H1 (cell line): ENCODE measurements around the gene IFT43. TPM values are rescaled to one million over a fixed set of nuclear protein-coding genes. Genes with fewer than 3 reads are reported as not detected.

Experiments used
- CTCF ChIA-PET: fragments of 300-600 bp; sonication (Branson Sonifier 250); formaldehyde crosslinking; loops from one replicate; lab custom pipeline; 2021; ENCODE audit not compliant: partially characterized antibody; lab: Charles Lee
- POLR2A ChIA-PET: fragments of 300-600 bp; sonication (Branson Sonifier 250); formaldehyde crosslinking; loops from one replicate; lab custom pipeline; 2021; ENCODE audit warnings: inconsistent platforms; ENCODE audit not compliant: partially characterized antibody; lab: Charles Lee
- DNase-seq, 2 experiments: peaks; one replicate each; pipeline versions ENCODE4 v3.0.0 to v3.0.0-alpha.2; 2010 to 2022; ENCODE audit warnings: low spot score in 2 of 2, low read depth in 1 of 2, mixed read lengths in 1 of 2
- FAIRE-seq: peaks from 2 replicates; lab custom pipeline; 2011; peaks lifted over from hg19 to GRCh38; lab: Jason Lieb, UNC
- H2AFZ ChIP-seq: 2 replicates; pipeline ENCODE4 v1.8.1; 2012; ENCODE audit warnings: low read length, inconsistent platforms
- H2AK5ac ChIP-seq: 2 replicates; pipeline ENCODE4 v1.6.1; 2013; ENCODE audit warnings: low read depth, low read length
- H2BK120ac ChIP-seq: replicated peaks from 2 replicates; pipeline ENCODE3; 2013; ENCODE audit warnings: low read depth, low read length, inconsistent platforms
- H2BK12ac ChIP-seq: 2 replicates; pipeline ENCODE4 v1.6.1; 2013; ENCODE audit warnings: low read depth, low read length
- H2BK15ac ChIP-seq: 2 replicates; pipeline ENCODE4 v1.6.1; 2013; ENCODE audit warnings: low read length
- H2BK20ac ChIP-seq: 2 replicates; pipeline ENCODE4 v1.6.1; 2013; ENCODE audit warnings: low read length
- H2BK5ac ChIP-seq: 2 replicates; pipeline ENCODE4 v1.6.1; 2013; ENCODE audit warnings: low read depth, low read length
- H3K14ac ChIP-seq: 2 replicates; pipeline ENCODE4 v1.6.1; 2013; ENCODE audit warnings: inconsistent platforms; ENCODE audit not compliant: insufficient read length
- H3K18ac ChIP-seq: 2 replicates; pipeline ENCODE4 v1.6.1; 2013; ENCODE audit warnings: low read length; ENCODE audit errors: extremely low read depth
- H3K23ac ChIP-seq: 2 replicates; pipeline ENCODE4 v1.6.1; 2013; ENCODE audit warnings: inconsistent platforms; ENCODE audit not compliant: insufficient read length
- H3K23me2 ChIP-seq: 2 replicates; pipeline ENCODE4 v1.6.1; 2013; ENCODE audit warnings: low read depth, low read length
- H3K27ac ChIP-seq: 2 replicates; pipeline ENCODE4 v1.6.1; 2011; ENCODE audit warnings: low read depth, low read length, inconsistent platforms
- H3K27me3 ChIP-seq, 4 experiments: replicated peaks in 1 of 4; 1 replicate in 1 of 4; 2 replicates in 3 of 4; pipeline versions ENCODE4 v1.6.1 to v1.8.1; 2011 to 2013; ENCODE audit warnings: low read length in 3 of 4, mild to moderate bottlenecking in 3 of 4, inconsistent platforms in 2 of 4, mixed read lengths in 2 of 4, moderate library complexity in 1 of 4; ENCODE audit not compliant: control insufficient read depth in 3 of 4, insufficient read depth in 3 of 4; ENCODE audit errors: extremely low read depth in 1 of 4
- H3K36me3 ChIP-seq, 4 experiments: 2 replicates each; pipeline versions ENCODE4 v1.6.1 to v1.8.1; 2011 to 2013; ENCODE audit warnings: mild to moderate bottlenecking in 4 of 4, low read length in 3 of 4, moderate library complexity in 2 of 4, control low read depth in 1 of 4, inconsistent platforms in 1 of 4; ENCODE audit not compliant: insufficient read depth in 4 of 4, control insufficient read depth in 2 of 4
- H3K4ac ChIP-seq: replicated peaks from 2 replicates; pipeline ENCODE3; 2013; ENCODE audit warnings: low read length, low read depth, mixed read lengths, inconsistent platforms; ENCODE audit not compliant: insufficient read length
- H3K4me1 ChIP-seq, 4 experiments: replicated peaks in 1 of 4; 1 replicate in 1 of 4; 2 replicates in 3 of 4; pipeline versions ENCODE4 v1.6.1 to v1.8.1; 2011 to 2013; ENCODE audit warnings: low read length in 3 of 4, inconsistent platforms in 2 of 4, mixed read lengths in 1 of 4; ENCODE audit not compliant: insufficient read depth in 4 of 4, control insufficient read depth in 3 of 4
- H3K4me2 ChIP-seq, 2 experiments: 2 replicates each; pipeline versions ENCODE4 v1.6.1 to v1.8.1; 2011 to 2013; ENCODE audit warnings: low read depth in 2 of 2, low read length in 2 of 2, control low read depth in 1 of 2, inconsistent platforms in 1 of 2, mild to moderate bottlenecking in 1 of 2; ENCODE audit not compliant: insufficient read depth in 1 of 2
- H3K4me3 ChIP-seq, 4 experiments: fragments of 200-600, 300-600 bp in 1 of 4; sonication (generic), shearing (Covaris generic), sonication (Bioruptor Twin) in 1 of 4; 2 replicates each; pipeline versions ENCODE4 v1.5.1 to v1.8.1; 2011 to 2016; ENCODE audit warnings: low read length in 4 of 4, low read depth in 3 of 4, control low read depth in 2 of 4, inconsistent platforms in 2 of 4, mild to moderate bottlenecking in 2 of 4, mixed read lengths in 1 of 4, moderate library complexity in 1 of 4; ENCODE audit not compliant: insufficient read depth in 2 of 4; ENCODE audit errors: extremely low read depth in 1 of 4
- H3K56ac ChIP-seq: replicated peaks from 2 replicates; pipeline ENCODE3; 2013; ENCODE audit warnings: low read depth, mild to moderate bottlenecking, mixed read lengths, low read length, inconsistent platforms; ENCODE audit not compliant: insufficient read length
- H3K79me1 ChIP-seq: 2 replicates; pipeline ENCODE4 v1.6.1; 2013; ENCODE audit warnings: low read depth, low read length, control low read depth
- H3K79me2 ChIP-seq, 2 experiments: 2 replicates each; pipeline versions ENCODE4 v1.6.1 to v1.8.1; 2012 to 2013; ENCODE audit warnings: low read length in 2 of 2, mild to moderate bottlenecking in 2 of 2, inconsistent platforms in 1 of 2; ENCODE audit not compliant: insufficient read depth in 2 of 2, control insufficient read depth in 1 of 2
- H3K9ac ChIP-seq, 4 experiments: replicated peaks in 1 of 4; 1 replicate in 1 of 4; 2 replicates in 3 of 4; pipeline versions ENCODE4 v1.6.1 to v1.8.1; 2011 to 2013; ENCODE audit warnings: low read depth in 3 of 4, low read length in 3 of 4, control low read depth in 2 of 4, mild to moderate bottlenecking in 2 of 4, moderate library complexity in 2 of 4, inconsistent platforms in 1 of 4; ENCODE audit errors: extremely low read depth in 1 of 4
- H3K9me3 ChIP-seq, 2 experiments: 2 replicates each; pipeline versions ENCODE4 v1.6.1 to v1.8.1; 2012 to 2013; ENCODE audit warnings: mild to moderate bottlenecking in 2 of 2, moderate library complexity in 2 of 2, control low read depth in 1 of 2, inconsistent platforms in 1 of 2, low read depth in 1 of 2, low read length in 1 of 2, mixed read lengths in 1 of 2; ENCODE audit not compliant: insufficient read depth in 2 of 2
- H4K20me1 ChIP-seq, 2 experiments: replicated peaks in 1 of 2; 2 replicates each; pipeline versions ENCODE3 to v1.8.1; 2011 to 2013; ENCODE audit warnings: inconsistent platforms in 2 of 2, low read length in 2 of 2, mild to moderate bottlenecking in 1 of 2; ENCODE audit not compliant: insufficient read depth in 2 of 2, control insufficient read depth in 1 of 2
- H4K5ac ChIP-seq: 2 replicates; pipeline ENCODE4 v1.6.1; 2013; ENCODE audit warnings: low read length, low read depth, mixed read lengths, inconsistent platforms; ENCODE audit not compliant: insufficient read length
- H4K8ac ChIP-seq: 2 replicates; pipeline ENCODE4 v1.8.0; 2013; ENCODE audit warnings: mild to moderate bottlenecking, moderate library complexity, low read length, inconsistent platforms; ENCODE audit not compliant: insufficient read depth; ENCODE audit errors: extremely low read depth
- H4K91ac ChIP-seq: replicated peaks from 2 replicates; pipeline ENCODE3; 2013; ENCODE audit warnings: low read length, mixed read lengths, inconsistent platforms; ENCODE audit not compliant: insufficient read length
- BACH1 ChIP-seq: IDR thresholded peaks from 2 replicates; pipeline ENCODE4 v1.6.1; 2012; ENCODE audit warnings: low read length, improper control_type of control experiment
- CBX8 ChIP-seq: fragments of 300-800, 300-1000 bp; sonication (generic); IDR thresholded peaks from 2 replicates; pipeline ENCODE4 v1.7.1; 2016; ENCODE audit warnings: low read depth, low read length, borderline replicate concordance
- CEBPB ChIP-seq: IDR thresholded peaks from 2 replicates; pipeline ENCODE4 v1.6.1; 2012; ENCODE audit warnings: low read depth, low read length
- E2F6 ChIP-seq: IDR thresholded peaks from 2 replicates; pipeline ENCODE4 v1.6.1; 2012; ENCODE audit warnings: inconsistent platforms
- EGR1 ChIP-seq: IDR thresholded peaks from 2 replicates; pipeline ENCODE4 v1.6.1; 2011; ENCODE audit warnings: low read depth, low read length, borderline replicate concordance
- GABPA ChIP-seq: IDR thresholded peaks from 2 replicates; pipeline ENCODE4 v1.6.1; 2011; ENCODE audit warnings: mild to moderate bottlenecking, low read length, moderate library complexity, borderline replicate concordance; ENCODE audit not compliant: insufficient read depth
- KDM1A ChIP-seq: fragments of 200-600, 300-600 bp; sonication (generic); IDR thresholded peaks from 2 replicates; pipeline ENCODE4 v1.7.1; 2016; ENCODE audit warnings: mild to moderate bottlenecking, low read length, borderline replicate concordance
- MAFK ChIP-seq: IDR thresholded peaks from 2 replicates; pipeline ENCODE4 v1.6.1; 2012; ENCODE audit warnings: low read depth, mild to moderate bottlenecking, improper control_type of control experiment, low read length
- RBBP5 ChIP-seq: IDR thresholded peaks from 2 replicates; pipeline ENCODE4 v1.7.1; 2012; ENCODE audit warnings: low read depth, mild to moderate bottlenecking, inconsistent platforms, low read length, moderate library complexity, borderline replicate concordance
- SAP30 ChIP-seq: fragments of 300-600 bp; sonication (generic); IDR thresholded peaks from 2 replicates; pipeline ENCODE4 v1.7.1; 2012; ENCODE audit warnings: low read length, moderate library complexity, mild to moderate bottlenecking, inconsistent platforms; ENCODE audit not compliant: insufficient read depth, insufficient replicate concordance
- SIN3A ChIP-seq, 2 experiments: IDR thresholded peaks in 1 of 2; conservative IDR thresholded peaks in 1 of 2; 2 replicates each; pipeline ENCODE4 v1.6.1; 2011 to 2012; ENCODE audit warnings: low read length in 2 of 2, improper control_type of control experiment in 1 of 2, low read depth in 1 of 2, mild to moderate bottlenecking in 1 of 2
- SP4 ChIP-seq: IDR thresholded peaks from 2 replicates; pipeline ENCODE4 v1.6.1; 2012; ENCODE audit warnings: low read length, inconsistent platforms
- TBP ChIP-seq: IDR thresholded peaks from 2 replicates; pipeline ENCODE4 v1.6.1; 2011; ENCODE audit warnings: low read depth, low read length, improper control_type of control experiment
- YY1 ChIP-seq: IDR thresholded peaks from 2 replicates; pipeline ENCODE4 v1.6.1; 2011; ENCODE audit warnings: low read depth, mild to moderate bottlenecking, low read length
- WGBS, 2 experiments: shearing (Covaris generic) in 1 of 2; methylation state at CpG; one replicate each; pipeline versions ENCODE4 v1.1.6 to v1.1.7; 2013 to 2015; ENCODE audit warnings: low lambda C conversion rate in 2 of 2, mixed read lengths in 2 of 2, inconsistent platforms in 1 of 2, low coverage in 1 of 2, missing lambda C conversion rate in 1 of 2; ENCODE audit not compliant: insufficient replicate concordance in 2 of 2, insufficient coverage in 1 of 2, insufficient read length in 1 of 2; ENCODE audit errors: extremely low coverage in 1 of 2, missing lambda C conversion rate in 1 of 2; 5-methylcytosine and 5-hydroxymethylcytosine counted together
- polyA plus RNA-seq, 7 experiments: library from polyadenylated mRNA; depleted of rRNA in 3 of 7; stranded (reverse) in 5 of 7; unstranded in 2 of 7; fragments of >200 nt in 5 of 7; fragments of 200-250 nt in 2 of 7; gene quantifications; 1 replicate in 5 of 7; 2 replicates in 1 of 7; 4 replicates in 1 of 7; pipeline versions ENCODE4 v1.2.1 to v1.2.3, GENCODE V29; 2011 to 2013; ENCODE audit warnings: missing spikeins in 2 of 7, mixed read lengths in 2 of 7
- total RNA-seq: library from RNA; stranded (reverse); fragmentation: NEBNext Ultra II Directional; extraction: Animal tissue kit (Norgen Biotek cat#: 25700); gene quantifications from 2 replicates; pipeline ENCODE4 v1.2.1, GENCODE V29; 2021

IFT43 gene
- total and polyA plus RNA-seq, 2 of the 8 experiments (the other 6 are each of a cell fraction or from before 2014, with no cell fraction given) = 17.0 to 20.8 TPM

DNA sequence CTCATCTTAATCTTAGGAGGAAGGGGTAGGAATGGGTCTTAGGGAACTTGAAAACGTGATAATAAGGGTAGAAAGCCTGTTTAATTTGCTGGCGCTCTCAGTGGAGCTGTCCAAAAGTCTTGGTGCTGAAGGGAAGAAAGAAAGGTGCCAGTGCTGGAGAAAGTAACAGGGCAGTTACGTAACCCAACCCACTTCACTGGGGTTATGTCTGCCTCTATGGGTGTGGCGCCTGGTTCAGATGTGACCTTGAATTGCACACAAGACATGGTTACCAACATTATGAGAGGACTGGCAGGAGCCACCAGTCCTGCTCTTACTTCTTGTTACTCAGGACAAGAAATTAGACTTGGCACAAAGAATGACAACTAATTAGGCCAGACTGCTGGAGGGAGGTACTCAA is 147.5 kb downstream of the IFT43 start:
- Histone ChIP-seq H3K79me2 (no peaks in the 10 kb centered on the region), H4K20me1 (no peaks in the 10 kb centered on the region), H4K8ac (no peak overlapping the region), H4K5ac (no peak overlapping the region), H4K91ac (no peak overlapping the region), H2AK5ac (no peak overlapping the region), H3K14ac (no peak overlapping the region), H3K56ac (no peak overlapping the region), H2AFZ (no peak overlapping the region), H3K4me2 (no peak overlapping the region), H3K23me2 (no peaks in the 10 kb centered on the region; the same call in 1 of the 2 replicates), H2BK15ac (no peak overlapping the region), H2BK5ac (no peak overlapping the region), H3K23ac (no peak overlapping the region), H3K27me3 (peaks cover 2 to 35% (median 26%) of the 10 kb centered on the region in 4 experiments), H3K36me3 (no peaks in the 10 kb centered on the region), H2BK20ac (no peak overlapping the region), H3K4ac (no peak overlapping the region), H3K4me1 (peaks cover 2 to 9% (median 7%) of the 10 kb centered on the region in 4 experiments; a peak in 6 of 7 replicates), H3K18ac (no peak overlapping the region), H3K27ac (no peak overlapping the region), H3K9ac (no peak overlapping the region), H2BK12ac (no peak overlapping the region), H3K79me1 (no peaks in the 10 kb centered on the region), H3K4me3 (no peak overlapping the region), H3K9me3 (no peaks in the 10 kb centered on the region), H2BK120ac (no peak overlapping the region)
- POLR2A ChIA-PET = no interaction called here
- FAIRE-seq (peak; percentile 71), DNase-seq (no peak)
- 40% methylated on average over 4 of the region's 4 CpGs; no CpG with 5 or more reads in 1 of the 2 experiments for WGBS, 2 experiments
- CTCF ChIA-PET = interaction anchor here (1.1 to 1.5 kb wide), 2 partner anchors 10 to 13 kb away, joined by 4 read pairs; no protein-coding TSS in a partner anchor
- TF ChIP-seq SAP30 (peak; percentile 66), YY1 (no peak), E2F6 (no peak), EGR1 (no peak), GABPA (no peak), TBP (no peak), CBX8 (no peak), SP4 (no peak), MAFK (no peak), SIN3A (conservative IDR thresholded peaks at IDR 0.05 in 1 of 2, IDR thresholded peaks at IDR 0.05 in 1 of 2; ENCODE audit: low read depth in 1 of 2, low read length in 2 of 2) (peak; percentile 48 to 88; a peak in 1 of 4 replicates), RBBP5 (no peak), BACH1 (no peak), KDM1A (no peak), CEBPB (peak; percentile 78; the same call in 1 of the 2 replicates)
